Stimulated activated naive CD8-positive, alpha-beta T cell treated with anti-CD3 and anti-CD28 coated beads, Interleukin-15, Interleukin-2, amounts not matched to agents 100 U/mL and 50 U/mL, for 24 hours (primary cell): Measurements from ENCODE around the gene PCDH12.

Experiments
- ATAC-seq: fragments of 150-1000 bp; cut with Tn5 transposase; one replicate; pipeline ENCODE4 v1.10.0; 2021
- DNase-seq: peaks from one replicate; pipeline ENCODE4 v3.0.0; 2021

PCDH12 gene

DNA sequence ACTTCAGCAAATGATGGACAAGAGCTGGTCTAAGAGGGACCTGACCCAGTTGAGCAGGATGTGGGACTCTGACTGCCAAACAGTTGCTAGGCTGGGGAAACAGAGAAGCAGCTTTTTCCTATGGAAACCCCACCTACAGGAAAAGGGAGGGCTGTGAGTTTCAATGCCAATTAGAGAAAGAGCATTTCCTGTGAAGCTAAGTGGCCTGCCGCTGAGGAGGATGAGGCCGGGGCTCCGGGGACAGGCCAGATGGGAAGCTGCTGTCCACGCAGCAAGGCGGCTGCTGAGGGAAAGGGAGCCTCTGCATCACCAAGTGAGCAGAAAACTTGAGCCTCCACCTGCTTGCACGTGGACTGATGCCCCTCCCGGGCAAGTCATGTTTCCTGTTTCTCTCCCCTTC lies at the start of gene PCDH12:
PCDH12 (minus strand) TSS at position 90 of the 400 bp plus-strand sequence. CDS start 351 bp downstream, outside the sequence.
- DNase-seq, result peak; percentile 36
- peak; percentile 21 for ATAC-seq

DNA sequence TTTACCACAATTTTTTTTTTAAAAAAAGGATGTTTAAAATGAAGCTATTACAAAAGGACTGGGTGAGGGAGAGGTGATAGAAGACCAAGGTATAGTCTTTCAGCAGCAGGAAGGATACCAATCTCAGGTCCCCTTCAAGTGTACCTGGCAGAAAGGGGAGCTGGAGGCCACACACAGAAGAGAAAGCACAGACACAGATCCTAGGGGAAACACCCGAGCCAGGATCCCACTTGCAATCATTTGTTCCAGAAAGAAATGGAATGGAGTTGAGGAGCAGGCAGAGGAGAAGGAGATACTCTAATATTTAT lies 49.2 kb upstream of the PCDH12 start:
- DNase-seq, result no peak
- no peak for ATAC-seq

DNA sequence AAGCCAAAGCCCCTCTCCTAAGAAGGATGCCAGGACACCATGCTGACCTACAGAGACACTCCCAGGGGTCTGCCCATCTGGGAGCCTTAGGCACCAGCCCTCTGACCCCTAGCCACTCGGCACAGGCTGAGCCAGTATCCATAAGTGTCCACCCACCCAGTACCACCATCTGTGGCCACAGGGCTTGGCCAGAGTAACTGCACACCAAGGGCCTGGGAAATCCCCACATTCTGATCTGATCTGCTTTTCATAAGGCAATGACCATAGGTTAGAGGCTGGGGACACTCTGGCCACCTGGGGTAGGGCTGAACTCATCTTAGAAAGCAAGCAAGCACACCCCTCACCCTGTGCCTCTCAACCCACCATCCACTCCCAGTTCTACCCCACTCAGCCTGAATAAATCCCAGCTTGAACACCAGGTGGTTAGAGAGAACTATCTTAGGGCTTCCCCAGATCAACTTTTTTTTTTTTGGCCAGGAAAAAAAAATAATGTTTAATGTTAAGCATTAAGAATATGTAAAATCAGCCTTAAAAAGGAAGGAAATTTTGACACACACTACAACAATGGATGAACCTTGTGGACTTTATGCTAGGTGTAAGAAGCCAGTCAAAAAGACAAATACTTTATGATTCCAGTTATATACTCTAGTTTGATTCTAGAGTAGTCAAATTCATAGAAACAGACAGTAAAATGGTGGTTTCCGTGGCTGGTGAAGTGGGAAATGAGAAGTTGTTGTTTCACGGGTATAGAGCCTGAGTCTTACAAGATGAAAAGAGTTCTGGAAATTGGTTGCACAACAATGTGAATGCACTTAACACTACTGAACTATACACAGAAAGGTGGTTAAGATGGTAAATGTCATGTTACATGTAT lies 48.6 kb upstream of the PCDH12 start:
- ATAC-seq, result peak; percentile 87
- no peak for DNase-seq

DNA sequence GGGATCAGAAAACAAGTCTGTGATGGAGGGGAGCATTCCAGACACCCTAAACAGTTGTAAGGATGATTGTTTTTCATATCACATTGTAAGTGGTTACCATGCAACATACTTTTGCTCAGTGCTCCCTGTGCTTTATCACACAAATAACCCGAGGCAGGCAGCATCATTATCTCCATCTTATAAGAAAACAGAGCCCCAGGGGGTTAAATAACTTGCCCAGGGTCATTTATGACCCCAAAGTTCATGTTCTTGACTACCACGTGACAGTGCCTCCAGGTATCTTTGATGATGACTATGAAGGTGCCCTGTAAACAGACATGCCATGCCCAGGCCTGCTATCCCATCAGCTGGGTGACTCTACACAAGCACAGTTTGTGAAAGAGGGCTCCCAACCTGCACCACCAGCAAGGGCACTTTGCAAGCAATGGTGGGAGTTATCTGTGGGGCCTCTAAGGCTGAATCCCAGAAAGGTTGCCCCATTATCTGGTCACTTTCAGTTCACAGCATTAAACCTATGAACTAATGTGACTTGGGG lies 45.3 kb upstream of the PCDH12 start:
- no peak for DNase-seq
- no peak for ATAC-seq

DNA sequence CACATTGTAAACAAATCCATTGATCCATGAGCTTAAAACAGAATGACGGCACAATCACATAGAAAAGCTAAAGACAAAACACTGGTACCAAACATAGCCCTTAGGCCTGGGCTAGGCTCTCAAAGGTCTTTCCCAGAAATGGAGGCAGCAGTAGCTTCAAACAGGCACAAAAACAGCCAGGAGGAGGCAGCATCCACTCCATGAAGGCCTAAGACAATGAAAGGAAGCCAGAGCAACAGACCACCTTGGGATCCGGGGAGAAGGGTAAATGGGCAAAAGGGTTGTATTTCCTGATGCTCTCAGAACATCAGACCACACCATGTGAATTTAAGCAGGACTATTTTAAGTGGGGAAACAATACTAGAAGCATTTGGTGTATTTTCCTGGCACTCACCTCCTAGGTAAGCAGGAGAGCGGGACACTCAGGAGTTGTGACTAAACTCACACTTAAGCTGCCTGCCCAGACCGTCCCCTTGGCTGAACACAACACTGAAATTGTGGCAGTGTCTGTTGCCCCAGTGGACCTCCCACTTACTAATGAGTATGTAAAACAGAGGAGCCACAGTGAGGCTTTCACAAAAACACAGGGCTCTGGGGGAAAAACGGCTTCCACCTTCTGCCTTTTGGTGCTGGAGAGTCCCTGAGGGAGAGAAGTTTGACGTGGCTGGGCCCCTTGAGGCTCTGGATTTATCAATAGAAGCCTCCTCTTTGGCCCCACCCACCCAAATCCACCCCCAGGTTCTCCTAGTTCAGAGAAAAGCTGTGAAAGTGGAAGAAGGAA lies 42.9 kb upstream of the PCDH12 start:
- DNase-seq (no peak), ATAC-seq (no peak)

DNA sequence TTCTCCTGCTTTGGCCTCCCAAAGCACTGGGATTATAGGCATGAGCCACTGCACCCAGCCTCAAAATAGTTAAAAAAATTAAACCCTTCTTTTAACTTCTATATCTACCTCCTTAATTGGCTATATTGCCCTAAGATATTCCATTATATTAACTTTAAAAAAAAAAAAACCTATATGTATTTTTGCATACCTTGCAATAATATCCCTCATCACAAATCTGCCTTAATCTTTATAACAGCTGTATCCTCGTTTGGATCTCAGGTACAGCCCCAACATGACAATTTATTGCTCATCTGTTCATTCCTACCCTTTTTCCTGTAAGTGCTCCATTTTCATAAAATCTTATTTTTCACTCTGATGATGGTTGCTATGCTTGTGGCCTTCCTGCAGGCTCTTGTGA lies 42.2 kb upstream of the PCDH12 start:
- ATAC-seq (no peak), DNase-seq (no peak)

DNA sequence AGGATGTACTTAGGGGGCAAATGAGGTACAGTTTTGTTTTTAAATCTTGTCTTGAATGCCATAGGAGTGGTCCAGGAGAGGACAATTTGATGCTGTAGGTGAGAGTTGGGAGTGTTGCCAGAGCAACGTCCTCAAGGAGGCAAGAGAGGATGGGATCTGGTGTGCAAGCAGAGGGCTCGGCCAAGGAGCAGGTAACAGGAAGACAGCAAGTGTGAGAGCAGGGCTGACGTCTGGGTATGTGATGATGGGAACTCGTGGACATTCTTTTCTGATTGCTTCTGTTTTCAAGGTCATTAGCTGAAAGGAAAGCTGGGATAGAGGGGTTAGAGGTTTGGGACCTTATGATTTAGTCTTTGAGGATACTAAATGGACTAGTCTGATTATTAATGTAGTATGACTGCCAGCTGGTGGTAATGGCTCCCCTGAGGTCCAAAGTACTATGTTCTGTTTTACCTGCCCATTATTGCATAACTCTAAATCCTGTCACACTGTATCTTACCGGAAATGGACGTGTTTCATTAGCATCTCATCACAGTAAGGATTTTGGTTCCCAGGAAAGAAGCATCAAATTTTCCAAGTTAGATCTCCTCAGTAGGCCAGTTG lies 39.5 kb upstream of the PCDH12 start:
- DNase-seq (no peak), ATAC-seq (no peak)

DNA sequence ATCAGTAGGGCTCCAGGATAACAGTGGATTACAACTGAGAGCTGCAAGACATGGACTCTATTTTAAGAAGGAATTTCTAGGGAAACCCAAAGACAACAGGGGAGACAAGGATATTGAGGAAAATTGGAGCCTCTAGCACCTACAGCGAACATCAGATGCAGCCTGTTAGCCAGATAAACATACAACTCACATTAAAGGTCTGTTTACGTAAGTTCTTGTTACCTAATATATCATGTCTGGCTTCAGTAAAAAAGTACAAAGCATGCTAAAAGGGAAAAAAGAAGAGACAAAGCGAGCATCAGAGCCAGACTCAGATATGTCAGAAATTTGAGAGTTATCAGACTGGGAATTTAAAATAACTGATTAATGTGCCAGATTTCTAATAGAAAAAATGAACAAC lies 37.7 kb upstream of the PCDH12 start:
- no peak for DNase-seq
- no peak for ATAC-seq

DNA sequence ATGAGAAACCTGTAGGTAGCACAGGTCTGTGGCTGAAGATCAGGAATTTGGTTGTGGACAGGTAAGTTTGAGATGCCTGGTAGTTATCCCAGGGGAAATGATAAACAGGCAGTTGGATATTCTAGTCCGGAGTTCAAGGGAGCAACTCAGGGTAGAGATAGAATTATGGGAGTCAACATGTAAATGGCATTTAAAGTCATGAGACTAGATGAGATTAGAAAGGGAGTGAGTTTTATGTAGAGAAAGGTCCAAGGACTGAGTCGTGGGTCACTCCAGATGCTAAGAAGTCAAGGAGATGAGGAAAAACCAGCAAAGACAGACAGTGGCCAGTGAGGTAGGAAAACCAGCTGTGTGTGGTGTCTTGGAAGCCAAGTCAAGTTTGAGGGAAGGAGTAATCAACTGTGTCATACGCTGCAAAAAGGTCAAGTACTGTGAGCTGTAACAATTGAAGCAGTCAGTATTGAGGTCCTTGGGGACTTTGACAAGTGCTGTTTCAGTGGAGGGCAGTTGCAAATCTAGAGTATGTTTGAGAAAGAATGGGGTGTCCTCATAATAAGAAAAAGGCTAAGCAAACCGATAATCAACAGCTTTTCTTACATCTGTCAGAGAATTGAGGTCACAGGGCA lies 36.6 kb upstream of the PCDH12 start:
- DNase-seq (no peak), ATAC-seq (no peak)

DNA sequence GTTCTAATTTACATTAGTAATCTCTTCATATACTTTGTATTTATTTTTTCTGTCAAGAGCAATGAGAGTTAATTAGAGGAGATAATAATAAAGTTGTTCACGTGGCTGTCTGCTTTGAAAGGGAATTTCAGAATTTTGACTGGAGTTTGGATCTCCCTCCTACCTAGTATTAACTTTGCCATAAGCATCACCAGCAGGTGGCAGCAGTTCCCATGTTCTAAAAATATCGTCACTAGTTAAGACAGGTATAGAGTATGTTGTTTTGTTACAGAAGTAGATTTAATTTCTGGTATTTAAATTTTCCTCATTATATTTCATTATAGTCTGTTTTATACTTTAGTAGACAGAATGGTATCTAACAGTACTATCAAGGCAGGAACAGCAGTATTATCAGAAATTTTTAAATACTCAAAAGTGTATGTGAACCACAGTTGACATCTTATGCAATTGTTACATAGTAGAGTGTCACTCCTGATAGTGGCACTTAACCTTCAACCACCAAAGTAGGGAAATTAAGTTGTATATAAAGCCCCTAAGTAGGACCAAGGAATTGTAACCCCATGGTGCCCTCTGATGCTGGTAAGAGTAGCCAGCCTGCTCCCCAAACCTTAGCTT lies 34.5 kb upstream of the PCDH12 start:
- DNase-seq (peak; percentile 82), ATAC-seq (peak; percentile 63)

DNA sequence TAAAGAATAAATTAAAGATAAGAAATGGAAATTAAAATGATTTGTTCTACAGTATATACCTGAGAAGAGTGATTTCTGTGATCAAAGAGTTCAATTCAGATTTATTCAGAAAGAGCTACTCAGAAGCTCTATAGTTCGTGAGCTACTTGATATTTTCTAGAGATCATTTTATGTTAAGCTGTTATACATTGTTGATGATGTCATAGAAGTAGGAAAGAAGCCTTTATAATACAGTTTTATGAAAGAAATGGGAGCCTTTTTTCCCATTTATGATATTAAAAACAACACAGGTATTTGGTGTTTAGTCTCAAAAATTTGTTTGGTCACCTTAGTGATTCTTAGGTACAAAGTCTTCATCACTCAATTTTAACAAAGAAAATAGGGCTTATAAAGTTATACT lies 31.7 kb upstream of the PCDH12 start:
- DNase-seq (no peak), ATAC-seq (no peak)

DNA sequence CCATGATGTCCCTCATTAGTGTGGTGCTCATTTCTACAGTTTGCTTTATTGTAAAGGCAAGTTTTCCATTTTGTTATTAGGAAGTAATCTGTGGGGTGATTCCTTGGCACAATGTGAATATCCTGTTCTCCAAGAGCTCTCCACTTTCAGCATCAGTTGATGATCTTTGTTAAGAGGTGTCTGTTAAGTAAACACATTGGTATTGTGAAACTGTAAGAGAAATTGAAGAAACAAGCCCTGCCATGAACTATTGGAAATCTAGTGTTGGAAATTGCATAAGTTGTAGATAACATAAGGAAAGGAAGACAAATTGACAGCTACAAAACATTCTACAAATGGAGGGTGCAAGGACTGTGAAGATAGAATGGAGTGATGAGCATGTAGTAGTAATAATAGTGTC lies 28.1 kb upstream of the PCDH12 start:
- DNase-seq (no peak), ATAC-seq (no peak)

DNA sequence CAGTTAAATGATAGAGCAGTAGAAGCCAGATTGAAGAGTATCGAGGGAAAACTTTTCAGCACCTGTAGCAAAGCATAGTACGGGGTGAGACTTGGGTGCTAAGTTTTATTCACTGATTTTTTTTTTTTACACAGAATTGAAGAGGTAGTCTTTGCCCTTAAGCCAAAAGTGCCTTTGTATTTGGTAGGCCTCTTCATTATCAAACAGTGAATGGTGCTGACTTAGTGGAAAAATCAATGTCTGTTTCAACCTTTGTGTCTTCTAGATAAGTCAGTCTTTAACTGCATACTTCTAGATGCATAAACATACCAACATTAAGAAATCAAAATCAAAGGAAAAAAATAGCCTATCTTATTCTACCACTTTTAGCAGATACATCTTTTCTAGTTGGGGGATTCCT lies 24.6 kb upstream of the PCDH12 start:
- no peak for DNase-seq
- no peak for ATAC-seq

DNA sequence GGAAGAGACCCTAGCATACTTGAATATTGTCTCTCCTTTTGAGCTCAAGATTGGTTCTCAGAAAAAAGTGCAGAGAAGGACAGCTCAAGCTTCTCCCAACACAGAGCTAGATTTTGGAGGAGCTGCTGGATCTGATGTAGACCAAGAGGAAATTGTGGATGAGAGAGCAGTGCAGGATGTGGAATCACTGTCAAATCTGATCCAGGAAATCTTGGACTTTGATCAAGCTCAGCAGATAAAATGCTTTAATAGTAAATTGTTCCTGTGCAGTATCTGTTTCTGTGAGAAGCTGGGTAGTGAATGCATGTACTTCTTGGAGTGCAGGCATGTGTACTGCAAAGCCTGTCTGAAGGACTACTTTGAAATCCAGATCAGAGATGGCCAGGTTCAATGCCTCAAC lies 20.4 kb upstream of the PCDH12 start:
- DNase-seq (no peak), ATAC-seq (no peak)

DNA sequence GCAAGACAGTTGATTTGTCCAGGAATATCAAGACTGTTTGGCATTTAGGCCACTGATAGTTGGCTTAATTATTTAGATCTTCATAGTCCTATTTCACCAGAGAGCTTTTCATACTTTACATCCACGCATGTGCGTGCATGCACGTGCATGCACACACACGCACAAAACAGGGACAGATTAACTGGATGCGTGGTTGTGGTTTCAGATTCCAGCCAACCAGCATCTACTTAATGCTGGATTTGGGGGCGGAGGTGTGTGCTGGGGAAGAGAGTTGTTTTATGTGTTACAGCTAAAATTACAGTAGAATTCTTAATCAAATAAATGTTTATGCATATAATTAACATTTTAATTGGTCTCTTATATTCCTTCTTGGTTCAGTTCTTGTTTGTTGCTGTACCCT lies 18.2 kb upstream of the PCDH12 start:
- ATAC-seq (no peak), DNase-seq (no peak)

DNA sequence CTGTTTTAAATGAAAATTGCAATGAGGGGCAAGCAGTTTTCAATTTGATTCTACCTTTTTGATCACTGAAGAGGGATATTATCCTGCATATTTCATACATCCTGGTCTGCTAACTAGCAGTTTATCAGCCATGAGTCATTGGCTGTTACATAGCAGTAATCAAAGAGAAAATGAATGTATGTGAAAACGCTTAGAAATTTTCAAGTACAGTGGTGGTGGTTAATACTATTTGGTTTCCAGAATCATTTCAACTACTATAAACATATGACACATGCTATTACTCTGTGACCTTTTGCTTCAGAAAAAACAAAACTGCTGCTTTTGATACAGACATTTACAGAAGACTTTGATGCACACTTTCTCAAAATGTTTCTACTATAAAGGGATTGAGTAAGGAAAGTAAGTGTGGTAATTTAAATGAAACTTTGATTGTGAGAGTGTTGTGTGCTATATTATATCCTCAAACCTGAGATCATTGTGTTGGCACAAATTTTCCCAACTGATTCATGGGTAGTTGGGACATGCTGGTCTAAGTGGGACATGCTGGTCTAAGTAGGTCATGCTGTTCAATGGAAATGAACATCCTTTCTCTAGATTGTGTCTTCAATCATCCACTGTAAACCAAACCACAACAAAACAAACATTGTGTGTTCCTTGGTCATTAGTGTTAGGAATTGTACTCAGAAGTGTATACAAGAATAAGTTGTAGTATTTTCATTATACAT lies 16.0 kb upstream of the PCDH12 start:
- DNase-seq (no peak), ATAC-seq (no peak)

DNA sequence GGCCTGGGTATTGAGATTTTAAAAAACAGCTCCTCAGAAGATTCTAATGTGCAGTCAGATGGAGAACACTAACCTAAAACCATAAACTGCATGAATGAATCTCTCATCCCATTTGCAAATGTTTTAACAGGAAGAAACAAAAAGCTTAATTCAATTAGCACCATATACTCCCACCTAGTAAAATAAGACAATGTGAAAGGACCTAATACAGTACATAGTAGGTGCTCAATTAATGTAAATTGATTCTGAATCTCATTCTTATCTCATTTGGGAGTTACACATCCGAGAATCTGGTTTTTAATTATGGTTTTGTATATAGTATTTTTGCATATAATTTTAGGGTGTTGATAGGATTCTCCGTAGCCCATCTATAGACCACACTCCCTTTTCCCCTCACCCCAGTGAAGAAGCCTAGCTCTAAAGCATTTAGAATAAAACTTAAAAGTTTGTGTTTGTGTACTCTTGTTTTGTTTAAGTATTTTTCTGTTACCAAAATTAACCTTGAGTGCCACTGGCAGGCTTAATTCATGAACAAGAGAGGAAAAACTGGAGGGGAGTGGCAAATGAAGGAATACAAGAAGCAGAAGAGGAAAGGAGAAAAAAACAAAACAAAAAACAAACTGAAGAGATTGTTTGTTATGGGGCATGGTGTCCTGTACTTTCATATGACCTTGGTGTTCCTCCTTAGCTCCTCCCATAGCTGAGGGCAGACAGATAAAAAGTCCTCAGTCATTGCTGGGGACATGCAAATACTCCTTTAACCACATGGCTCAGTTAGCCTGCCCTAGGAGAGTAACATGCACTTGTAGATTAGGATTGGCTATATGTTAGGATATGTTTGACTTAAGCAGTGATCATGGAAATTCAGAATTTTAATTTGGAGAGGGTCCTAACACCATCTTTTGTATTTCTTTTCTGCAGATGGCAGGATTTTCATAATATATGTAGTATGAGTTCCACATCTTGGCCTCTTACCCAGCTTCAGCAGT lies 12.1 kb upstream of the PCDH12 start:
- ATAC-seq (peak; percentile 37), DNase-seq (no peak)

DNA sequence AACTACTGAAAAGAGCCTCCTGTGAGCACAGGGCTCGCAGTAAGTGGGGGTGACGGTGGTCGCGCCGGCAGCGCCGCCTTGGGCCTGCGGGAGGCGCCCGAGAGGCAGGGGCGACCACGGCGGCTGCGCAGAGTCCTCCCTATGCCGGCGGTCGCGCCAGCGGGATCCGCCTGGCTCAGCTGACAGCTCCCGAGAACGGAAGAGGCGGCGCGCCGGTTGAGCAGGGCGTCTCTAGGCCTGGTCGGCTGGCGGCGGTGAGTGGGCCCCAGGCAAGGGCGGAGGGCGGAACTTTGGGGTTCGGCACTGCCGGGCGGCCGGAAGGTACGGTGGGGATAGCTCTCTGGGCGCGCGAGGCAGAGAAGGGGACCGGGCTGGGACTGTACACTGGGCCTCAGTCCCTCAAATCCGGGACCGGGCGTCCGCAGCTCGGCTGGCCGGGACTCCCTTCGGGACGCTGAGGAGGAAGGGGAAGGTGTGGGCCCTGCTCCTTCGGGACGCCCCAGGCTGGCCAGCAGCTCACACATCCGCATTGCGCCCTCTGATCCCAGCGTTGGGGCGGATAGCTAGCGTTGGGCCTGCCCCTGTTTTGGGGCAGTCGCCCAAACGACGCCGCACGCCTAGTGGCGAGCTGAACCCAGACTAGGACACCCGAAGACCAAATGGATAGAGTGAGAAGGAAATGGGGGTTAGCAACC lies 11.1 kb upstream of the PCDH12 start, which contains the start of gene RNF14:
RNF14 (plus strand) TSS at position 192 of the 695 bp plus-strand sequence. CDS start 4,484 bp downstream, outside the sequence.
- peak; percentile 96 for DNase-seq
- ATAC-seq, result peak; percentile 97

DNA sequence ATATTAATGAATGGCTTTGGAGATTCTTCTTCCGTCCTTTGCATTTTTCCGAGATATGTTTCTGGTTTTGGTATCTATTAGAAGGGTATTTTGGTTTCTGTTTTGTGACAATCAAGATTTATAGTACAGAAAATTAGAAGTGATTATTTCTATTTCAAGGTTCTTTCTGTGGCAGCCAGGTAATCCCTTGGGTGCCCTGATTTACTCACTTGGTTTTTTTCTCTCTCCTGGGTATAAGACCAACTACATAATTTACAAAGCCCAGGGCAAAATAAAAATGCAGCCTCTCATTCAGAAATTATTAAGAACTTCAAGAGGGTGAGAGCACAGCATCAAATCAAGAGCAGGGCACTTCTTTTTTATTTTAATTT lies 8.9 kb upstream of the PCDH12 start:
- no peak for ATAC-seq
- no peak for DNase-seq
